Activated T-helper 17 cell treated with anti-CD3 and anti-CD28 coated beads, Interleukin-2, amount 50 U/mL, for 72 hours (primary cell): ENCODE results near the gene NUTF2. TPM values are rescaled to one million over a fixed set of nuclear protein-coding genes. Genes with fewer than 3 reads are reported as not detected.

Source experiments
- total RNA-seq, 2 donors: library from RNA; stranded (reverse); gene quantifications; one replicate each; pipeline ENCODE4 v1.2.3, GENCODE V29; 2022

NUTF2 gene
- total RNA-seq, 2 donors from 2014 or later, result 82.9 to 175 TPM

Other genes with a start within 250 kb of the NUTF2 start
- 100 to 1,000 TPM; 134 to 169 TPM for gene CARMIL2, start 201.8 kb upstream of the NUTF2 start, total RNA-seq
- gene ACD, start 186.7 kb upstream of the NUTF2 start, total RNA-seq, result 10 to 100 TPM; 37.5 to 63.4 TPM
- 10 to 100 TPM; 10.7 to 16.5 TPM for gene PARD6A, start 186.0 kb upstream of the NUTF2 start, total RNA-seq
- 1 to 10 TPM; 9.1 to 9.4 TPM for gene ENKD1, start 180.2 kb upstream of the NUTF2 start, total RNA-seq
- 1 to 10 TPM; 1.5 to 1.8 TPM for gene C16orf86, start 180.1 kb upstream of the NUTF2 start, total RNA-seq
- 10 to 100 TPM; 13.8 to 20.9 TPM for gene GFOD2, start 127.6 kb upstream of the NUTF2 start, total RNA-seq
- gene RANBP10, start 40.4 kb upstream of the NUTF2 start, total RNA-seq, result 10 to 100 TPM; 18.4 to 21.0 TPM
- gene TSNAXIP1, start 40.0 kb upstream of the NUTF2 start, total RNA-seq, result under 1 TPM in 1 of 2 donors, not detected in 1; 0.26 TPM
- gene THAP11, start 4.6 kb upstream of the NUTF2 start, total RNA-seq, result 10 to 100 TPM; 29.9 to 51.6 TPM
- 10 to 100 TPM; 61.4 to 64.2 TPM for gene CENPT, start 760 bp downstream of the NUTF2 start, total RNA-seq
- 100 to 1,000 TPM; 101 to 137 TPM for gene EDC4, start 26.1 kb downstream of the NUTF2 start, total RNA-seq
- gene NRN1L, start 38.0 kb downstream of the NUTF2 start, total RNA-seq, result 1 to 10 TPM in 1 of 2 donors, not detected in 1; 1.2 TPM
- gene PSKH1, start 46.3 kb downstream of the NUTF2 start, total RNA-seq, result 10 to 100 TPM in 1 of 2 donors, 1 to 10 TPM in 1; 7.5 to 11.8 TPM
- gene CTRL, start 84.9 kb downstream of the NUTF2 start, total RNA-seq, result 1 to 10 TPM; 4.0 to 6.1 TPM
- 100 to 1,000 TPM; 201 to 217 TPM for gene PSMB10, start 89.9 kb downstream of the NUTF2 start, total RNA-seq
- 10 to 100 TPM; 15.0 to 19.1 TPM for gene LCAT, start 97.2 kb downstream of the NUTF2 start, total RNA-seq
- 10 to 100 TPM; 34.6 to 47.0 TPM for gene SLC12A4, start 121.7 kb downstream of the NUTF2 start, total RNA-seq
- under 1 TPM in 1 of 2 donors, not detected in 1; 0.19 TPM for gene DPEP3, start 133.6 kb downstream of the NUTF2 start, total RNA-seq
- 1 to 10 TPM; 2.8 to 7.3 TPM for gene DPEP2, start 152.6 kb downstream of the NUTF2 start, total RNA-seq
- gene DPEP2NB, start 169.0 kb downstream of the NUTF2 start, total RNA-seq, result not detected
- 10 to 100 TPM in 1 of 2 donors, 1 to 10 TPM in 1; 7.2 to 18.7 TPM for gene DDX28, start 176.3 kb downstream of the NUTF2 start, total RNA-seq
- gene DUS2, start 176.4 kb downstream of the NUTF2 start, total RNA-seq, result 10 to 100 TPM; 24.6 to 35.0 TPM
- 10 to 100 TPM; 71.1 to 78.1 TPM for gene NFATC3, start 238.4 kb downstream of the NUTF2 start, total RNA-seq